GM10266 (cell line): ENCODE results near the gene GRK2.

Experiments used
- DNase-seq: peaks from one replicate; pipeline ENCODE4 v3.0.0; 2012; ENCODE audit errors: extremely low spot score
- CTCF ChIP-seq: IDR thresholded peaks from 2 replicates; pipeline ENCODE4 v1.5.1; 2012; ENCODE audit warnings: mild to moderate bottlenecking, low read depth; ENCODE audit not compliant: control insufficient read depth, insufficient read depth; ENCODE audit errors: missing control alignments

GRK2 gene

GRCh38 chr11:67321313-67321871 is 55.1 kb downstream of the GRK2 start:
- peak; percentile 4 for DNase-seq
- no peak for TF ChIP-seq CTCF

- no peak for TF ChIP-seq CTCF
- DNase-seq, result no peak
Measured at GRCh38 chr11:67322049-67322448, 55.8 kb downstream of the GRK2 start.

GRCh38 chr11:67323526-67323925 is 57.3 kb downstream of the GRK2 start:
- TF ChIP-seq CTCF, result no peak

GRCh38 chr11:67332081-67332691 is 65.9 kb downstream of the GRK2 start:
- TF ChIP-seq CTCF, result no peak
- DNase-seq, result no peak

More at GRCh38 chr11:67323526-67323925, 57.3 kb downstream of the GRK2 start:
- no peak for DNase-seq
